LNCAP (cell line): ENCODE results near the gene PEG3.

ENCODE experiments used
- TF ChIP-seq, protein P1 (sequence below): fragments of 450-650 bp; IDR thresholded peaks from 2 replicates; pipeline ENCODE4 v1.5.1; 2017; ENCODE audit warnings: mild to moderate bottlenecking

Gene PEG3

GRCh38 chr19:56837004-56837403 lies 3.5 kb downstream of the PEG3 start:
- TF ChIP-seq, protein P1, sequence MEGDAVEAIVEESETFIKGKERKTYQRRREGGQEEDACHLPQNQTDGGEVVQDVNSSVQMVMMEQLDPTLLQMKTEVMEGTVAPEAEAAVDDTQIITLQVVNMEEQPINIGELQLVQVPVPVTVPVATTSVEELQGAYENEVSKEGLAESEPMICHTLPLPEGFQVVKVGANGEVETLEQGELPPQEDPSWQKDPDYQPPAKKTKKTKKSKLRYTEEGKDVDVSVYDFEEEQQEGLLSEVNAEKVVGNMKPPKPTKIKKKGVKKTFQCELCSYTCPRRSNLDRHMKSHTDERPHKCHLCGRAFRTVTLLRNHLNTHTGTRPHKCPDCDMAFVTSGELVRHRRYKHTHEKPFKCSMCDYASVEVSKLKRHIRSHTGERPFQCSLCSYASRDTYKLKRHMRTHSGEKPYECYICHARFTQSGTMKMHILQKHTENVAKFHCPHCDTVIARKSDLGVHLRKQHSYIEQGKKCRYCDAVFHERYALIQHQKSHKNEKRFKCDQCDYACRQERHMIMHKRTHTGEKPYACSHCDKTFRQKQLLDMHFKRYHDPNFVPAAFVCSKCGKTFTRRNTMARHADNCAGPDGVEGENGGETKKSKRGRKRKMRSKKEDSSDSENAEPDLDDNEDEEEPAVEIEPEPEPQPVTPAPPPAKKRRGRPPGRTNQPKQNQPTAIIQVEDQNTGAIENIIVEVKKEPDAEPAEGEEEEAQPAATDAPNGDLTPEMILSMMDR = no peak

DNA sequence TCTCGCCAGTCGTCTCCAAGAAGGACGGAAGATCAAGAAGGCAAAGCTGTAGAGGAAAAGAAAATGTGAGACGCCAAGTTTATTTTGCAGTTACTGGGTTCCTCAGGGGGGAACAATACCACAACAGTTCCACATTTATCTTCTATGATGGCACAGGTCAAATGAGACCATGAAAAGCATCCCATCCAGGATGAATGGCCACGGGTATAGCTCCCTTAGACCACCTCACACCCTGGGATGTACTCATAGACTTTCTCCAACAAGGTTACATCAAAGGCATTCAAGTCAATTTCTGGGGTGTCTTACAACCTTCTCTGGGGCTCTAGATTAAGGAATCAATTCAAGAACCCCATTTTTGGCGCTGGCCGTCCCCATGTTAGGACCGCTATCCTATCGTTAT lies 4.5 kb downstream of the PEG3 start:
- TF ChIP-seq, protein P1 = no peak

- TF ChIP-seq, protein P1 = no peak
Measured at GRCh38 chr19:56835401-56835800, 5.1 kb downstream of the PEG3 start.

GRCh38 chr19:56834564-56835375 lies 5.8 kb downstream of the PEG3 start:
- TF ChIP-seq, protein P1 = no peak

DNA sequence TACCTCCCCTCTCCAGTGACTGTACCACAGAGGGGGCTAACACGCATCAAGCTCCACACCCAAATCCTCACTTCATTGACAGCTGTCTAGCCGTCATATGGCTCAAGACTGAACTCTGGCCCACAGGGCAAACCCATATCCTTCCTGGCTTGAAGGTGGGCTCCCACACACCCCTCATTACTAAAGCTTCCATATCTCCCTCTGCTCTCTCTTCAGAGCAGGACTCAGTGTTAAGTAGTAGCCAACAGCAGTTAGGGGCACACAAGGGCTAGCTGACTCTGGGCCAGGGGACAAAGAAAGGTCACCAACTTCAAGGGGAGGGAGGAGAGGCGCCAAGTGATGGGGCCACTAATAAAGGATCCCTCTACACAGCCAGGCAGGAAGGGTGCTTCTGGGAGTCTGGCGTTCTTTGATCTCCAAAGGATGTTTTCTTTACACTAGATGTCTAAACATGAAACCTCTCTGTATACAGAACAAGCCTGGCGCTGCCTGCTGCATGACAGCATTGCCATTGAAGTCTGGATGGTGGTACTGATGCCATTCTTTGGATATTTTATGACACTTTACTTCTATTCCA lies 8.1 kb downstream of the PEG3 start:
- TF ChIP-seq, protein P1 = no peak

DNA sequence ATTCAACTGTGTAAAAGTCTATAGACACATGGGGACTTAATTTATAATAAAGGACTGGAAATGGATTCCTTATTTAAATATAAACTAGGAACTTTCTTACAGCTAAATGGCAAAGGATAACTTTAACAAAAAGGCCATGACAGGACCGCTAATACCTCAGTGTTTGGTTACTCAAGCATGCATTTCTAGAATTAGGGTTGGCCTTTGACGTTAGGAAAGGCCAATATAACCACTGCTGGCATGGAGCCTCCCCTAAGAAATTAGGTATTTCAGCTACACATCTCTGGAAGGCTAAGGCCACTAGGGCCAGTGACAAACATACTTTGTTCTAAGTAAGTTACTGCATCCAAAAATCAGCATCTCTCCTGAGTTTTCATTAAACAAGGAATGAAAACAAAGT lies 9.3 kb downstream of the PEG3 start:
- TF ChIP-seq, protein P1 = no peak

DNA sequence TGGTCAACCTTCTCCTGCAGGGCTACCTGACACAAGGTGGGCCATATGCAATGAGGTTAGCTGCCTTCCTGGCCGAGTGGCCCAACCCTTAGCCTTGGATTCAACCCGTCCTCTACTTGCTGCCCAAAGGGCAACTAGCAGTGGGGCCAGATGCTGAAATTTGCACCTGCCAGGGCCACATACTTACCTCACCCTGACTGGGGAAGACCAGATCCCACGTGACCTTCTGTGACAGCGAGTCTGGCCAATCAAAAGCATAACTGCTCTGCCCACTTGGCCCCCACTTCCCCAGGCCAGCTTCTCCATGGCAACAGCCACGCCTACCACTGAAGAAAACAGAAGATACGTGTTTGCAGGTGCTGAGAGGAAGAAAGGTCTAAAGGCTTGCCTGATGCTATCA lies 10.9 kb downstream of the PEG3 start:
- TF ChIP-seq, protein P1 = no peak
